OCI-LY1 (cell line): ENCODE data around the gene TSPAN5.

Experiments used
- H2AFZ ChIP-seq: fragments of 200-600 bp; sonication (generic), shearing (Covaris generic); 2 replicates; pipeline ENCODE4 v1.6.0; 2014; ENCODE audit warnings: antibody characterized with exemption, mild to moderate bottlenecking, low read length
- H3F3A ChIP-seq: fragments of 200-600 bp; sonication (generic), shearing (Covaris generic); 2 replicates; pipeline ENCODE4 v1.6.0; 2014; ENCODE audit warnings: mild to moderate bottlenecking, antibody characterized with exemption, low read length, moderate library complexity; ENCODE audit not compliant: insufficient read depth
- H3K27ac ChIP-seq: fragments of 200-600 bp; sonication (generic); 2 replicates; pipeline ENCODE4 v1.5.1; 2014; ENCODE audit warnings: low read length, mixed run types, mild to moderate bottlenecking, low read depth; ENCODE audit not compliant: poor library complexity, severe bottlenecking
- H3K27me3 ChIP-seq: fragments of 200-600 bp; sonication (generic); 2 replicates; pipeline ENCODE4 v1.6.0; 2014; ENCODE audit warnings: antibody characterized with exemption, mild to moderate bottlenecking, low read length, moderate library complexity; ENCODE audit not compliant: insufficient read depth
- H3K36me3 ChIP-seq: fragments of 200-600 bp; sonication (generic); 2 replicates; pipeline ENCODE4 v1.6.1; 2014; ENCODE audit warnings: mild to moderate bottlenecking, antibody characterized with exemption, low read length, moderate library complexity, mixed read lengths; ENCODE audit not compliant: insufficient read depth
- H3K4me1 ChIP-seq: fragments of 200-600 bp; sonication (generic); 2 replicates; pipeline ENCODE4 v1.5.1; 2014; ENCODE audit warnings: mild to moderate bottlenecking, low read length, moderate library complexity; ENCODE audit not compliant: insufficient read depth, severe bottlenecking
- H3K4me2 ChIP-seq: fragments of 200-600 bp; sonication (generic), shearing (Covaris generic); 2 replicates; pipeline ENCODE4 v1.6.1; 2014; ENCODE audit warnings: low read length
- H3K4me3 ChIP-seq: fragments of 200-600 bp; sonication (generic); 2 replicates; pipeline ENCODE4 v1.5.1; 2014; ENCODE audit warnings: low read length, low read depth, mild to moderate bottlenecking, mixed read lengths; ENCODE audit not compliant: poor library complexity, severe bottlenecking
- H3K79me2 ChIP-seq: fragments of 200-600 bp; shearing (Covaris generic); 2 replicates; pipeline ENCODE4 v1.6.1; 2016; ENCODE audit warnings: mixed run types, low read length, mixed read lengths; ENCODE audit not compliant: insufficient read depth
- H3K9ac ChIP-seq: fragments of 200-600 bp; sonication (generic), shearing (Covaris generic); 2 replicates; pipeline ENCODE4 v1.6.1; 2014; ENCODE audit warnings: mild to moderate bottlenecking, low read length, mixed read lengths
- H3K9me2 ChIP-seq: fragments of 200-600 bp; sonication (generic), shearing (Covaris generic); 2 replicates; pipeline ENCODE4 v1.6.1; 2014; ENCODE audit warnings: low read depth, mild to moderate bottlenecking, low read length, mixed read lengths
- H3K9me3 ChIP-seq: fragments of 200-600 bp; shearing (Covaris generic); 2 replicates; pipeline ENCODE4 v1.6.1; 2014; ENCODE audit warnings: low read length, mixed read lengths
- H4K20me1 ChIP-seq: fragments of 200-600 bp; sonication (generic), shearing (Covaris generic); 2 replicates; pipeline ENCODE4 v1.6.0; 2016; ENCODE audit warnings: mild to moderate bottlenecking, low read length; ENCODE audit not compliant: insufficient read depth
- CTCF ChIP-seq: fragments of 200-600 bp; sonication (generic), shearing (Covaris generic); IDR thresholded peaks from 2 replicates; pipeline ENCODE4 v1.5.1; 2017; ENCODE audit warnings: mild to moderate bottlenecking, antibody characterized with exemption, low read length, moderate library complexity, mixed read lengths
- EZH2 ChIP-seq: fragments of 200-600 bp; sonication (generic), shearing (Covaris generic); IDR thresholded peaks from 2 replicates; pipeline ENCODE4 v1.8.0; 2017; ENCODE audit warnings: borderline replicate concordance, mixed run types, mild to moderate bottlenecking, antibody characterized with exemption, low read length, moderate library complexity, mixed read lengths

The TSPAN5 gene

GRCh38 chr4:98490251-98490650 is 168.2 kb downstream of the TSPAN5 start:
- Histone ChIP-seq H3K36me3 (no peaks in the 10 kb centered on the region), H2AFZ (no peak overlapping the region), H3K4me1 (no peaks in the 10 kb centered on the region), H3K4me3 (no peak overlapping the region), H3K27me3 (no peaks in the 10 kb centered on the region; the same call in 1 of the 2 replicates), H3K9me3 (no peaks in the 10 kb centered on the region), H3F3A (no peaks in the 10 kb centered on the region), H4K20me1 (no peaks in the 10 kb centered on the region), H3K27ac (no peak overlapping the region), H3K4me2 (no peak overlapping the region), H3K79me2 (no peaks in the 10 kb centered on the region), H3K9me2 (no peaks in the 10 kb centered on the region), H3K9ac (no peak overlapping the region)
- TF ChIP-seq CTCF, result no peak

GRCh38 chr4:98485816-98486345 is 172.5 kb downstream of the TSPAN5 start:
- no peak overlapping the region for H3K4me2 ChIP-seq
- H3K9me3 ChIP-seq, result no peaks in the 10 kb centered on the region
- H3K36me3 ChIP-seq, result no peaks in the 10 kb centered on the region
- H3K9ac ChIP-seq, result no peak overlapping the region
- H3K4me1 ChIP-seq, result no peaks in the 10 kb centered on the region
- H3K79me2 ChIP-seq, result no peaks in the 10 kb centered on the region
- no peak overlapping the region for H3K4me3 ChIP-seq
- no peaks in the 10 kb centered on the region for H3F3A ChIP-seq
- no peaks in the 10 kb centered on the region; the same call in 1 of the 2 replicates for H3K27me3 ChIP-seq
- TF ChIP-seq CTCF, result no peak
- H3K9me2 ChIP-seq, result no peaks in the 10 kb centered on the region
- no peak overlapping the region for H2AFZ ChIP-seq
- H4K20me1 ChIP-seq, result no peaks in the 10 kb centered on the region
- no peak overlapping the region for H3K27ac ChIP-seq

GRCh38 chr4:98484031-98484430 is 174.4 kb downstream of the TSPAN5 start:
- Histone ChIP-seq H3K4me2 (no peak overlapping the region), H3K4me1 (no peaks in the 10 kb centered on the region), H2AFZ (no peak overlapping the region)

GRCh38 chr4:98482847-98483806 is 175.3 kb downstream of the TSPAN5 start:
- Histone ChIP-seq H3K27ac (no peak overlapping the region), H4K20me1 (no peaks in the 10 kb centered on the region), H3F3A (no peaks in the 10 kb centered on the region), H3K36me3 (no peaks in the 10 kb centered on the region), H3K9me2 (no peaks in the 10 kb centered on the region), H3K4me3 (no peak overlapping the region), H3K4me2 (no peak overlapping the region), H2AFZ (no peak overlapping the region), H3K9ac (no peak overlapping the region), H3K4me1 (no peaks in the 10 kb centered on the region), H3K9me3 (no peaks in the 10 kb centered on the region), H3K27me3 (no peaks in the 10 kb centered on the region), H3K79me2 (no peaks in the 10 kb centered on the region)
- TF ChIP-seq EZH2, result no peak
- no peak for TF ChIP-seq CTCF

More at GRCh38 chr4:98484031-98484430, 174.4 kb downstream of the TSPAN5 start:
- H3K27ac ChIP-seq, result no peak overlapping the region
- no peak overlapping the region for H3K4me3 ChIP-seq
- TF ChIP-seq EZH2, result no peak
- no peaks in the 10 kb centered on the region for H4K20me1 ChIP-seq
- no peak overlapping the region for H3K9ac ChIP-seq
- H3F3A ChIP-seq, result no peaks in the 10 kb centered on the region
- H3K9me2 ChIP-seq, result no peaks in the 10 kb centered on the region
- no peaks in the 10 kb centered on the region for H3K9me3 ChIP-seq
- H3K79me2 ChIP-seq, result no peaks in the 10 kb centered on the region
- H3K27me3 ChIP-seq, result no peaks in the 10 kb centered on the region
- H3K36me3 ChIP-seq, result no peaks in the 10 kb centered on the region
